Epithelial cell of umbilical artery (primary cell): Measurements from ENCODE around the gene HRCT1. TPM values are rescaled to one million over a fixed set of nuclear protein-coding genes. Genes with fewer than 3 reads are reported as not detected.

Experiments used
- total RNA-seq: library from RNA; depleted of rRNA; stranded (reverse); fragments of >200 nt; gene quantifications from 2 replicates; pipeline ENCODE4 v1.2.3, GENCODE V29; 2014

HRCT1 gene
- total RNA-seq, result 0.76 and 3.2 TPM in 2 replicates

DNA sequence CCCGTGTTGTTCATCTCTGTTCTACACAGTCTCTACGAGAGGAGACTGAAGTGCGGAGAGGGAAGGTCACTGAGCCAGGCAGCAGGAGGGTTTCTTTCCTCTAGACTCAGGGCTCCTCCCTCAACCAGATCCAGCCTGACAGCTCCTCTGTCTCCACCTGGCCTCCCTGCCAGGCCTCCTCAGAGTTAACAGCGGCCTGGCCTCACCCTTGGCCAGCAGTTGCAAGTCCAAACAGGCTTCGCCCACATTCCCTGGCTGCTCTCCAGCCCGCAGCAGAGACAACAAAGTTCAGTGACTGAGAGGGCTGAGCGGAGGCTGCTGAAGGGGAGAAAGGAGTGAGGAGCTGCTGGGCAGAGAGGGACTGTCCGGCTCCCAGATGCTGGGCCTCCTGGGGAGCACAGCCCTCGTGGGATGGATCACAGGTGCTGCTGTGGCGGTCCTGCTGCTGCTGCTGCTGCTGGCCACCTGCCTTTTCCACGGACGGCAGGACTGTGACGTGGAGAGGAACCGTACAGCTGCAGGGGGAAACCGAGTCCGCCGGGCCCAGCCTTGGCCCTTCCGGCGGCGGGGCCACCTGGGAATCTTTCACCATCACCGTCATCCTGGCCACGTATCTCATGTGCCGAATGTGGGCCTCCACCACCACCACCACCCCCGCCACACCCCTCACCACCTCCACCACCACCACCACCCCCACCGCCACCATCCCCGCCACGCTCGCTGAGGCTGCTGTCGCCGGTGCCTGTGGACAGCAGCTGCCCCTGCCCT, at the start of gene HRCT1:
TSS of gene HRCT1 (plus strand) at position 291 of the 768 bp plus-strand sequence. CDS start at position 377, 86 bp downstream.

DNA sequence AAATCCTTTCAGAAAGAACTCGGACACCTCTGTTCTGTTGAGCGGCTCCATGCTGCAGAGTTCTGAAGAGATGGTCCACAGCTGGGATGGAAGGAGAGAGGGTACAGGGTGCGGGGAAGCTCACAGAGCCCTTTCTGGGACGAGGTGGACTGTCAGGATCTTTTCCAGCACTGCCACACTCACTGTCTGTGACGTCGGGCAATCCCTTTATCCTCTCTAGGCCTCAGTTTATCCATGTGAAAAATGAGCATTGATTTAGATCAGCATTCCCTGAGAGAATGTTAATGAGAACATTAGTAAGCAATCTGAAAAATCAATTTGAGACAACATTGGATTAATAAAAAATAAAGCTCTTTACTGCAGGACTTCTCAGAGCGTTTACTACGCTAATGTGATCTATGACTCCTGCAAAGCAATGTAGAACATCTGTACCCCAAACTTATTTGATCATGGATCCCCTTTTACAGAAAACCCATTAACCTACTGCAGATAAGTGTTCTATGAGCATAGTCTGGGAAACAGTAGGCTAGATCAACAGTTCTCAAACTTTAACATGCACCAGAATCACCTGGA, 35.6 kb upstream of the HRCT1 start, which contains the start of gene OR13J1:
TSS of gene OR13J1 (minus strand) at position 51 of the 573 bp plus-strand sequence. CDS start at position 51, 0 bp downstream.

DNA sequence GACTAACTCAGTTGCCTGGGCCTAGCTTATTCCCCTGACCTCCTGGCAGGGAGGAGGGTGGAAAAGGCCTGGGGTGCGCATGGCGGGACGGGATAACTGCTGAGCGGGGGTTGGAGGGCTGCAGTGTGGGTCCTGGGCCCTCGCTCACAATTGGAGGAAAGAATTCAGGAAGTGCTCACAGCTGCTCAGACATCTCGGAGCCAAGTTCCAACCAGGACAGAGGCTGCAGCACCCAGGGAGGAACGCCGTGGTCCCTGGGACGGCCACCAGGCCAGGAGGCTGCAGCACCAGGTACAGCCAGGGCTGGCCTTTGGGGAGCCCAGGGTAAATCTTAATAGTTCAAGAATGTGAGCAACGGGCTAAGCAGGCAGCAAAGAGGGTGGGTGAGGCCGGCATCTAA, 3.3 kb downstream of the HRCT1 start, which contains the start of gene SPAAR:
TSS of gene SPAAR (plus strand) at position 217 of the 400 bp plus-strand sequence. CDS start 974 bp downstream, outside the sequence.

Other genes with a start within 250 kb of the HRCT1 start
- gene RMRP, start 248.2 kb upstream of the HRCT1 start, total RNA-seq, result 14,209 and 20,786 TPM in 2 replicates
- 10.1 and 12.2 TPM in 2 replicates for gene CCDC107, start 247.9 kb upstream of the HRCT1 start, total RNA-seq
- 0.97 and 1.5 TPM in 2 replicates for gene ARHGEF39, start 241.0 kb upstream of the HRCT1 start, total RNA-seq
- gene CA9, start 232.3 kb upstream of the HRCT1 start, total RNA-seq, result 0.15 TPM in 1 of 2 replicates, not detected in the other
- gene TPM2, start 216.3 kb upstream of the HRCT1 start, total RNA-seq, result 305 and 385 TPM in 2 replicates
- gene TLN1, start 174.0 kb upstream of the HRCT1 start, total RNA-seq, result 223 and 265 TPM in 2 replicates
- gene CREB3, start 173.5 kb upstream of the HRCT1 start, total RNA-seq, result 41.9 and 64.9 TPM in 2 replicates
- 110 and 138 TPM in 2 replicates for gene GBA2, start 157.0 kb upstream of the HRCT1 start, total RNA-seq
- gene RGP1, start 156.9 kb upstream of the HRCT1 start, total RNA-seq, result 10.3 and 14.6 TPM in 2 replicates
- gene MSMP, start 151.9 kb upstream of the HRCT1 start, total RNA-seq, result 91.8 and 187 TPM in 2 replicates
- gene NPR2, start 114.6 kb upstream of the HRCT1 start, total RNA-seq, result 11.4 and 19.5 TPM in 2 replicates
- gene SPAG8, start 93.9 kb upstream of the HRCT1 start, total RNA-seq, result 0.32 TPM in 1 of 2 replicates, not detected in the other
- 22.1 and 23.6 TPM in 2 replicates for gene HINT2, start 91.2 kb upstream of the HRCT1 start, total RNA-seq
- not detected in 2 replicates for gene FAM221B, start 77.5 kb upstream of the HRCT1 start, total RNA-seq
- under 0.01 and 0.91 TPM in 2 replicates for gene TMEM8B, start 77.0 kb upstream of the HRCT1 start, total RNA-seq
- not detected in 2 replicates for gene OR13J1, start 35.8 kb upstream of the HRCT1 start, total RNA-seq
- gene SPAAR, start 3.3 kb downstream of the HRCT1 start, total RNA-seq, result 10.3 and 14.3 TPM in 2 replicates
- not detected in 2 replicates for gene OR2S2, start 52.0 kb downstream of the HRCT1 start, total RNA-seq
- gene RECK, start 130.7 kb downstream of the HRCT1 start, total RNA-seq, result 9.1 and 14.7 TPM in 2 replicates
- 34.4 and 46.0 TPM in 2 replicates for gene GLIPR2, start 230.5 kb downstream of the HRCT1 start, total RNA-seq